ENCODE results near the gene PSMA5.
"Not testable (repeated sequence)": the region's sequence is repeated elsewhere in the genome, so short reads cannot be mapped to it uniquely, and the experiment has no call there.

Gene PSMA5

GRCh38 chr1:109447524-109447923 is 21.3 kb upstream of the PSMA5 start:
- no peak for DNase-seq (ENCODE audit: low read depth)
- H3K4me3 ChIP-seq (ENCODE audit: low read depth, low read length), result no peak overlapping the region
- TF ChIP-seq POLR2A (IDR thresholded peaks at IDR 0.05; ENCODE audit: extremely low read depth, insufficient read length), result no peak
- TF ChIP-seq, protein P1, sequence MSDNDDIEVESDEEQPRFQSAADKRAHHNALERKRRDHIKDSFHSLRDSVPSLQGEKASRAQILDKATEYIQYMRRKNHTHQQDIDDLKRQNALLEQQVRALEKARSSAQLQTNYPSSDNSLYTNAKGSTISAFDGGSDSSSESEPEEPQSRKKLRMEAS (IDR thresholded peaks at IDR 0.05; ENCODE audit: low read depth, low read length), result no peak
- TF ChIP-seq, protein P2, sequence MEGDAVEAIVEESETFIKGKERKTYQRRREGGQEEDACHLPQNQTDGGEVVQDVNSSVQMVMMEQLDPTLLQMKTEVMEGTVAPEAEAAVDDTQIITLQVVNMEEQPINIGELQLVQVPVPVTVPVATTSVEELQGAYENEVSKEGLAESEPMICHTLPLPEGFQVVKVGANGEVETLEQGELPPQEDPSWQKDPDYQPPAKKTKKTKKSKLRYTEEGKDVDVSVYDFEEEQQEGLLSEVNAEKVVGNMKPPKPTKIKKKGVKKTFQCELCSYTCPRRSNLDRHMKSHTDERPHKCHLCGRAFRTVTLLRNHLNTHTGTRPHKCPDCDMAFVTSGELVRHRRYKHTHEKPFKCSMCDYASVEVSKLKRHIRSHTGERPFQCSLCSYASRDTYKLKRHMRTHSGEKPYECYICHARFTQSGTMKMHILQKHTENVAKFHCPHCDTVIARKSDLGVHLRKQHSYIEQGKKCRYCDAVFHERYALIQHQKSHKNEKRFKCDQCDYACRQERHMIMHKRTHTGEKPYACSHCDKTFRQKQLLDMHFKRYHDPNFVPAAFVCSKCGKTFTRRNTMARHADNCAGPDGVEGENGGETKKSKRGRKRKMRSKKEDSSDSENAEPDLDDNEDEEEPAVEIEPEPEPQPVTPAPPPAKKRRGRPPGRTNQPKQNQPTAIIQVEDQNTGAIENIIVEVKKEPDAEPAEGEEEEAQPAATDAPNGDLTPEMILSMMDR (IDR thresholded peaks at IDR 0.05; ENCODE audit: low read depth, low read length), result no peak
- TF ChIP-seq MYC (IDR thresholded peaks at IDR 0.05; ENCODE audit: low read depth, low read length), result no peak

GRCh38 chr1:109445949-109446695 is 19.9 kb upstream of the PSMA5 start:
- not testable (repeated sequence) for H3K4me3 ChIP-seq (ENCODE audit: low read depth, low read length); DNase-seq (ENCODE audit: low read depth)

DNA sequence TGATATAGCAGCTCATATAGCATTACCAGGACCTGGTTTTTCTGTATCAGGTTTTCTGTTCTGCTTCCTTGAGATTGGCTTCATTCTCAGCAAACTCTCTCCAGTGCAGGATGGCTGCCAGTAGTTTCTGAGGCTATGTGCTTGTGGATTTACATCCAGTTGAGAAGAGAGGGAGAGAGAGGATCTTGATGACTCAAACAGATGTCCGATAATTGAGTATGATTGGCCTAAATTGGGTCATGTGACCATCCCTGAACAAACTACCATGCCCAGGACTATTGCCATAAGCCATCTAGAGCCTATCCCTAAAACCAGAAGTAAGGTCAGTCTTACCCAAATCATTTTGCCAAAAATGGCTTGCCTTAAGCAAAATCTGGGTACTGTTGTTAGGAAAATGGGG is 18.1 kb upstream of the PSMA5 start:
- no peak overlapping the region for H3K4me3 ChIP-seq (ENCODE audit: low read depth, low read length)
- TF ChIP-seq MYC (IDR thresholded peaks at IDR 0.05; ENCODE audit: low read depth, low read length) (no peak), POLR2A (IDR thresholded peaks at IDR 0.05; ENCODE audit: extremely low read depth, insufficient read length) (no peak)
- TF ChIP-seq, protein P2 (IDR thresholded peaks at IDR 0.05; ENCODE audit: low read depth, low read length), result no peak
- TF ChIP-seq, protein P1 (IDR thresholded peaks at IDR 0.05; ENCODE audit: low read depth, low read length), result no peak
- DNase-seq (ENCODE audit: low read depth), result no peak

GRCh38 chr1:109443476-109443875 is 17.2 kb upstream of the PSMA5 start:
- H3K4me3 ChIP-seq (ENCODE audit: low read depth, low read length), result no peak overlapping the region

DNA sequence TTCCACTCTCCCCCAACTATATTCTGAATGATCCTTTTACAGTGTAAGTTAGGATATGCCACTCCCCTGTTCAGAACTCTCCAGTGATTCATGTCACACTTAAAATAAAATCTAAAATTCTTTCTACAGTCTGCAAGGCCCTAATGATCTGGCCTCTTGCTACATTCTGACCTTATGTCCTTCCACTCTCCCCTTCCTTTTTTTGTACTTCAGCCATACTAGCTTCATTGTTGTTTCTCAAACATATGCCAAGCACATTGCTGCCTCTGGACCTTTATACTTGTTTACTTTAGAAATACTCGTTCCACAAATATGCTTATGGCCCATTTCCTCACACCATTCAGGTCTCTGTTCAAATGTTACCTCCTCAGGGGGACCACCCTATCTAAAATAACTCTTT is 14.8 kb upstream of the PSMA5 start:
- TF ChIP-seq, protein P2 (IDR thresholded peaks at IDR 0.05; ENCODE audit: low read depth, low read length), result no peak
- TF ChIP-seq MYC (IDR thresholded peaks at IDR 0.05; ENCODE audit: low read depth, low read length) (no peak), POLR2A (IDR thresholded peaks at IDR 0.05; ENCODE audit: extremely low read depth, insufficient read length) (no peak)
- TF ChIP-seq, protein P1 (IDR thresholded peaks at IDR 0.05; ENCODE audit: low read depth, low read length), result no peak
- DNase-seq (ENCODE audit: low read depth), result no peak

More at GRCh38 chr1:109443476-109443875, 17.2 kb upstream of the PSMA5 start:
- no peak for TF ChIP-seq POLR2A (IDR thresholded peaks at IDR 0.05; ENCODE audit: extremely low read depth, insufficient read length)
- TF ChIP-seq, protein P2 (IDR thresholded peaks at IDR 0.05; ENCODE audit: low read depth, low read length), result no peak
- TF ChIP-seq MYC (IDR thresholded peaks at IDR 0.05; ENCODE audit: low read depth, low read length), result no peak
- TF ChIP-seq, protein P1 (IDR thresholded peaks at IDR 0.05; ENCODE audit: low read depth, low read length), result no peak
- no peak for DNase-seq (ENCODE audit: low read depth)

GRCh38 chr1:109438798-109439297 is 12.6 kb upstream of the PSMA5 start:
- TF ChIP-seq, protein P1 (IDR thresholded peaks at IDR 0.05; ENCODE audit: low read depth, low read length), result no peak
- TF ChIP-seq POLR2A (IDR thresholded peaks at IDR 0.05; ENCODE audit: extremely low read depth, insufficient read length) (no peak), MYC (IDR thresholded peaks at IDR 0.05; ENCODE audit: low read depth, low read length) (no peak)
- TF ChIP-seq, protein P2 (IDR thresholded peaks at IDR 0.05; ENCODE audit: low read depth, low read length), result no peak
- DNase-seq (ENCODE audit: low read depth), result peak; percentile 67
- no peak overlapping the region for H3K4me3 ChIP-seq (ENCODE audit: low read depth, low read length)

More for the DNA sequence above, 14.8 kb upstream of the PSMA5 start:
- H3K4me3 ChIP-seq (ENCODE audit: low read depth, low read length), result no peak overlapping the region

All from NB4 (cell line).